AG09319 (cell line): ENCODE results near the gene VTI1A.

ENCODE experiments used
- DNase-seq: peaks from one replicate; pipeline ENCODE4 v3.0.0-alpha.2; 2010; ENCODE audit warnings: low read depth; ENCODE audit errors: extremely low read depth
- CTCF ChIP-seq: IDR thresholded peaks from 2 replicates; pipeline ENCODE4 v1.5.1; 2011; ENCODE audit warnings: low read depth, mild to moderate bottlenecking, inconsistent platforms, low read length, moderate library complexity

VTI1A gene

GRCh38 chr10:112579578-112579977, 132.6 kb downstream of the VTI1A start:
- no peak for TF ChIP-seq CTCF

GRCh38 chr10:112580267-112580666, 133.3 kb downstream of the VTI1A start:
- TF ChIP-seq CTCF: no peak
- no peak for DNase-seq

More at GRCh38 chr10:112579578-112579977, 132.6 kb downstream of the VTI1A start:
- DNase-seq: no peak

- DNase-seq: no peak
- no peak for TF ChIP-seq CTCF
Measured at GRCh38 chr10:112581921-112582320, 134.9 kb downstream of the VTI1A start.

- TF ChIP-seq CTCF: no peak
- no peak for DNase-seq
Measured at GRCh38 chr10:112583236-112583939, 136.4 kb downstream of the VTI1A start.

GRCh38 chr10:112584276-112584675, 137.3 kb downstream of the VTI1A start:
- TF ChIP-seq CTCF: no peak
- no peak for DNase-seq

GRCh38 chr10:112585126-112585525, 138.1 kb downstream of the VTI1A start:
- DNase-seq: no peak

GRCh38 chr10:112585960-112586359, 138.9 kb downstream of the VTI1A start:
- no peak for TF ChIP-seq CTCF

More at GRCh38 chr10:112585126-112585525, 138.1 kb downstream of the VTI1A start:
- no peak for TF ChIP-seq CTCF

More at GRCh38 chr10:112585960-112586359, 138.9 kb downstream of the VTI1A start:
- DNase-seq: no peak
